Endothelial cell of umbilical vein (primary cell): ENCODE measurements around the gene GPRC5D. TPM values are rescaled to one million over a fixed set of nuclear protein-coding genes. Genes with fewer than 3 reads are reported as not detected.

Experiments used
- BruUV-seq: library from RNA; stranded (reverse); fragments of 400-500 nt; replicated peaks from 2 replicates; lab custom pipeline; 2021; lab: Mats Ljungman, UMichigan
- CTCF ChIA-PET: fragments of 300-600, 350-600 bp; sonication (Branson Sonifier 250); formaldehyde crosslinking; loops from one replicate; lab custom pipeline; 2021; ENCODE audit warnings: antibody characterized with exemption, inconsistent platforms; lab: Charles Lee
- POLR2A ChIA-PET: fragments of 300-600, 350-600 bp; sonication (Branson Sonifier 250); formaldehyde crosslinking; loops from one replicate; lab custom pipeline; 2021; ENCODE audit warnings: antibody characterized with exemption, inconsistent platforms; lab: Charles Lee
- DNase-seq: peaks from one replicate; pipeline ENCODE4 v3.0.0-alpha.2; 2011; ENCODE audit warnings: low read depth, low spot score
- FAIRE-seq: peaks from 2 replicates; lab custom pipeline; 2011; peaks lifted over from hg19 to GRCh38; lab: Jason Lieb, UNC
- H2AFZ ChIP-seq: 2 replicates; pipeline ENCODE4 v1.6.0; 2012; ENCODE audit warnings: low read depth, low read length, control low read depth, inconsistent platforms
- H3K27ac ChIP-seq: 2 replicates; pipeline ENCODE4 v1.5.1; 2011; ENCODE audit warnings: low read depth, mild to moderate bottlenecking, control low read depth, low read length, moderate library complexity; ENCODE audit not compliant: insufficient read depth
- H3K27me3 ChIP-seq, 2 experiments: 2 replicates each; pipeline versions ENCODE4 v1.6.0 to v1.6.1; 2011; ENCODE audit warnings: low read length in 2 of 2, mixed read lengths in 1 of 2; ENCODE audit not compliant: control insufficient read depth in 2 of 2, insufficient read depth in 2 of 2
- H3K36me3 ChIP-seq, 2 experiments: 2 replicates in 1 of 2; 3 replicates in 1 of 2; pipeline ENCODE4 v1.5.1; 2011; ENCODE audit warnings: low read length in 2 of 2, mild to moderate bottlenecking in 1 of 2, moderate library complexity in 1 of 2; ENCODE audit not compliant: control insufficient read depth in 2 of 2, insufficient read depth in 2 of 2; ENCODE audit errors: extremely low read depth in 1 of 2
- H3K4me1 ChIP-seq: 3 replicates; pipeline ENCODE4 v1.5.1; 2011; ENCODE audit warnings: mild to moderate bottlenecking, low read length; ENCODE audit not compliant: control insufficient read depth, insufficient read depth; ENCODE audit errors: extremely low read depth
- H3K4me2 ChIP-seq: 2 replicates; pipeline ENCODE4 v1.6.1; 2011; ENCODE audit warnings: low read length, control low read depth, mixed read lengths; ENCODE audit not compliant: insufficient read depth
- H3K4me3 ChIP-seq, 3 experiments: fragments of 200-600 bp in 1 of 3; sonication (generic), shearing (Covaris generic) in 1 of 3; replicated peaks in 1 of 3; 2 replicates each; pipeline ENCODE4 v1.5.1; 2011 to 2016; ENCODE audit warnings: control low read depth in 3 of 3, low read length in 3 of 3, mild to moderate bottlenecking in 2 of 3, inconsistent platforms in 1 of 3, low read depth in 1 of 3, moderate library complexity in 1 of 3; ENCODE audit not compliant: insufficient read depth in 1 of 3
- H3K79me2 ChIP-seq: 2 replicates; pipeline ENCODE4 v1.6.0; 2012; ENCODE audit warnings: low read length, inconsistent platforms; ENCODE audit not compliant: control insufficient read depth, insufficient read depth
- H3K9ac ChIP-seq: replicated peaks from 2 replicates; pipeline ENCODE3; 2011; ENCODE audit warnings: low read length, control low read depth; ENCODE audit not compliant: insufficient read depth; ENCODE audit errors: extremely low read depth
- H3K9me1 ChIP-seq: replicated peaks from 3 replicates; pipeline ENCODE4 v1.6.0; 2011; ENCODE audit warnings: mild to moderate bottlenecking, low read length; ENCODE audit not compliant: control insufficient read depth, insufficient read depth; ENCODE audit errors: extremely low read depth
- H3K9me3 ChIP-seq: replicated peaks from 2 replicates; pipeline ENCODE4 v1.5.1; 2012; ENCODE audit warnings: low read length, inconsistent platforms; ENCODE audit not compliant: control insufficient read depth, insufficient read depth
- H4K20me1 ChIP-seq: replicated peaks from 2 replicates; pipeline ENCODE3; 2011; ENCODE audit warnings: mild to moderate bottlenecking, low read length; ENCODE audit not compliant: control insufficient read depth, insufficient read depth; ENCODE audit errors: extremely low read depth
- EZH2 ChIP-seq: IDR thresholded peaks from 2 replicates; pipeline ENCODE4 v1.6.1; 2012; ENCODE audit warnings: borderline replicate concordance, low read depth, mild to moderate bottlenecking, moderate library complexity, low read length, inconsistent platforms; ENCODE audit not compliant: severe bottlenecking
- FOS ChIP-seq: IDR thresholded peaks from 2 replicates; pipeline ENCODE4 v1.6.1; 2011; ENCODE audit warnings: mild to moderate bottlenecking, low read length, moderate library complexity, borderline replicate concordance; ENCODE audit not compliant: insufficient read depth
- GATA2 ChIP-seq: IDR thresholded peaks from 2 replicates; pipeline ENCODE4 v1.7.0; 2011; ENCODE audit warnings: low read depth, mild to moderate bottlenecking, moderate library complexity, mixed read lengths, low read length; ENCODE audit not compliant: insufficient read length, insufficient read depth
- JUN ChIP-seq: IDR thresholded peaks from 2 replicates; pipeline ENCODE4 v1.6.1; 2011; ENCODE audit warnings: borderline replicate concordance, low read depth; ENCODE audit not compliant: insufficient read length, insufficient read depth
- MAX ChIP-seq: IDR thresholded peaks from 2 replicates; pipeline ENCODE4 v1.6.1; 2011; ENCODE audit not compliant: insufficient read depth, insufficient read length
- MYC ChIP-seq: IDR thresholded peaks from one replicate; pipeline ENCODE4 v1.6.1; 2011; ENCODE audit warnings: mild to moderate bottlenecking, low read depth, low read length
- POLR2A ChIP-seq: IDR thresholded peaks from 2 replicates; pipeline ENCODE4 v1.6.1; 2012; ENCODE audit warnings: low read depth, mild to moderate bottlenecking, control low read depth, low read length
- POLR2AphosphoS5 ChIP-seq: IDR thresholded peaks from 2 replicates; pipeline ENCODE4 v1.6.1; 2012; ENCODE audit warnings: low read depth, mild to moderate bottlenecking, control low read depth, low read length, moderate library complexity; ENCODE audit not compliant: insufficient read depth
- dilution Hi-C: fragments of 300-500 bp; cut with MboI; formaldehyde crosslinking; loops from one replicate; pipeline ENCODE4 v1.15.0; 2019; ENCODE audit warnings: low sequenced_read_pairs; ENCODE audit not compliant: extremely low pct_ligation_motif_present
- intact Hi-C: fragments of 100-400 bp; cut with micrococcal nuclease; formaldehyde crosslinking; loops from one replicate; pipeline ENCODE4 v1.10.0; 2022
- polyA plus RNA-seq, 4 experiments: library from polyadenylated mRNA; depleted of rRNA in 3 of 4; stranded (reverse) in 3 of 4; unstranded in 1 of 4; fragments of >200 nt; gene quantifications; 2 replicates each; pipeline versions ENCODE4 v1.2.1 to v1.2.3, GENCODE V29; 2011 to 2012; ENCODE audit warnings: missing spikeins in 1 of 4
- total RNA-seq: library from RNA; stranded (reverse); gene quantifications from 2 replicates; pipeline ENCODE4 v1.2.3, GENCODE V29; 2021
- TF ChIP-seq, protein P1 (sequence below), 2 donors: IDR thresholded peaks; 1 replicate in 1 of 2; 2 replicates in 1 of 2; pipeline ENCODE4 v1.5.1; 2011; ENCODE audit warnings: low read length in 2 of 2, mild to moderate bottlenecking in 2 of 2, moderate library complexity in 2 of 2, control low read depth in 1 of 2, inconsistent platforms in 1 of 2, low read depth in 1 of 2; ENCODE audit not compliant: insufficient read depth in 1 of 2; ENCODE audit errors: extremely low read depth in 1 of 2

Gene GPRC5D
- total and polyA plus RNA-seq, 2 donors (not counting 3 experiments of a cell fraction or from before 2014, with no cell fraction given), result not detected

- intact Hi-C loops, result no loop called here
- H3K9me1 ChIP-seq, result no peaks in the 10 kb centered on the region
- no peak overlapping the region for H2AFZ ChIP-seq
- POLR2A ChIA-PET, result no interaction called here
- DNase-seq (no peak), FAIRE-seq (no peak)
- BruUV-seq, result no TSS peak
- TF ChIP-seq MYC (no peak), FOS (no peak), EZH2 (no peak), POLR2AphosphoS5 (no peak), JUN (no peak), POLR2A (no peak), MAX (no peak), GATA2 (no peak)
- TF ChIP-seq, protein P1, sequence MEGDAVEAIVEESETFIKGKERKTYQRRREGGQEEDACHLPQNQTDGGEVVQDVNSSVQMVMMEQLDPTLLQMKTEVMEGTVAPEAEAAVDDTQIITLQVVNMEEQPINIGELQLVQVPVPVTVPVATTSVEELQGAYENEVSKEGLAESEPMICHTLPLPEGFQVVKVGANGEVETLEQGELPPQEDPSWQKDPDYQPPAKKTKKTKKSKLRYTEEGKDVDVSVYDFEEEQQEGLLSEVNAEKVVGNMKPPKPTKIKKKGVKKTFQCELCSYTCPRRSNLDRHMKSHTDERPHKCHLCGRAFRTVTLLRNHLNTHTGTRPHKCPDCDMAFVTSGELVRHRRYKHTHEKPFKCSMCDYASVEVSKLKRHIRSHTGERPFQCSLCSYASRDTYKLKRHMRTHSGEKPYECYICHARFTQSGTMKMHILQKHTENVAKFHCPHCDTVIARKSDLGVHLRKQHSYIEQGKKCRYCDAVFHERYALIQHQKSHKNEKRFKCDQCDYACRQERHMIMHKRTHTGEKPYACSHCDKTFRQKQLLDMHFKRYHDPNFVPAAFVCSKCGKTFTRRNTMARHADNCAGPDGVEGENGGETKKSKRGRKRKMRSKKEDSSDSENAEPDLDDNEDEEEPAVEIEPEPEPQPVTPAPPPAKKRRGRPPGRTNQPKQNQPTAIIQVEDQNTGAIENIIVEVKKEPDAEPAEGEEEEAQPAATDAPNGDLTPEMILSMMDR (IDR thresholded peaks at IDR 0.05; ENCODE audit: extremely low read depth in 1 of 2, insufficient read depth in 1 of 2, low read depth in 1 of 2, low read length in 2 of 2), result no peak
- H3K9ac ChIP-seq, result no peak overlapping the region
- H3K27me3 ChIP-seq, result no peaks in the 10 kb centered on the region
- H3K36me3 ChIP-seq, result peaks cover 5 to 8% of the 10 kb centered on the region in 2 experiments
- CTCF ChIA-PET, result interaction anchor here (1.2 to 11.7 kb wide), 2 partner anchors 217 to 221 kb away, joined by 4 to 159 read pairs; no protein-coding TSS in a partner anchor
- H3K9me3 ChIP-seq, result no peaks in the 10 kb centered on the region
- no peak overlapping the region for H3K4me2 ChIP-seq
- peaks cover 1% of the 10 kb centered on the region for H3K79me2 ChIP-seq
- dilution Hi-C loops, result no loop called here
- no peak overlapping the region for H3K4me3 ChIP-seq
- H3K4me1 ChIP-seq, result peaks cover 2% of the 10 kb centered on the region
- H3K27ac ChIP-seq, result no peak overlapping the region
- no peaks in the 10 kb centered on the region for H4K20me1 ChIP-seq
Observed at GRCh38 chr12:12990700-12991468, 38.9 kb upstream of the GPRC5D start.
